Suprapubic skin (tissue), 4 donors: Measurements from ENCODE around the gene MMADHC. TPM values are rescaled to one million over a fixed set of nuclear protein-coding genes. Genes with fewer than 3 reads are reported as not detected.

Experiments
- DNase-seq, 2 donors: peaks; one replicate each; pipeline ENCODE4 v3.0.0-alpha.2; 2019; ENCODE audit warnings: low spot score in 2 of 2
- H3K27ac ChIP-seq: fragments of 200-600 bp; sonication (generic); one replicate; pipeline ENCODE4 v1.5.1; 2019
- H3K27me3 ChIP-seq: fragments of 200-600 bp; sonication (generic); one replicate; pipeline ENCODE4 v1.5.1; 2019
- H3K36me3 ChIP-seq: fragments of 200-600 bp; sonication (generic); one replicate; pipeline ENCODE4 v1.5.1; 2019
- H3K4me1 ChIP-seq: fragments of 200-600 bp; sonication (generic); one replicate; pipeline ENCODE4 v1.5.1; 2019
- H3K4me3 ChIP-seq: fragments of 200-600 bp; sonication (generic); one replicate; pipeline ENCODE4 v1.5.1; 2019; ENCODE audit warnings: mild to moderate bottlenecking
- H3K9me3 ChIP-seq: fragments of 200-600 bp; sonication (generic); one replicate; pipeline ENCODE4 v1.5.1; 2019
- CTCF ChIP-seq, 2 donors: fragments of 200-600 bp in 1 of 2; fragments of 450-650 bp in 1 of 2; sonication (generic) in 1 of 2; IDR thresholded peaks; one replicate each; pipeline ENCODE4 v1.5.1; 2016 to 2019; ENCODE audit warnings: antibody characterized with exemption in 2 of 2, mild to moderate bottlenecking in 1 of 2, moderate library complexity in 1 of 2
- EP300 ChIP-seq: sonication (generic); formaldehyde crosslinking; IDR thresholded peaks from one replicate; pipeline ENCODE4 v1.6.1; 2017; ENCODE audit warnings: antibody characterized with exemption
- POLR2A ChIP-seq, 2 donors: fragments of 450-650 bp; IDR thresholded peaks; one replicate each; pipeline ENCODE4 v1.6.1; 2017; ENCODE audit warnings: antibody characterized with exemption in 2 of 2, mild to moderate bottlenecking in 2 of 2, moderate library complexity in 2 of 2
- POLR2AphosphoS5 ChIP-seq, 3 donors: sonication (generic); formaldehyde crosslinking; IDR thresholded peaks; one replicate each; pipeline ENCODE4 v1.6.1; 2017; ENCODE audit warnings: antibody characterized with exemption in 3 of 3
- WGBS: methylation state at CpG from one replicate; pipeline ENCODE4 v1.1.5; 2018; 5-methylcytosine and 5-hydroxymethylcytosine counted together
- total RNA-seq, 4 donors: library from RNA; depleted of rRNA; stranded (reverse); fragments of >200 nt; gene quantifications; one replicate each; pipeline ENCODE4 v1.1.0, GENCODE V29; 2016

MMADHC gene
- total RNA-seq, 4 donors from 2014 or later = 46.9 to 102 (median 81.5) TPM

GRCh38 chr2:149540138-149540537 is 47.4 kb downstream of the MMADHC start:
- Histone ChIP-seq H3K36me3 (no peaks in the 10 kb centered on the region), H3K9me3 (no peaks in the 10 kb centered on the region), H3K4me1 (no peaks in the 10 kb centered on the region), H3K27ac (no peak overlapping the region), H3K27me3 (no peaks in the 10 kb centered on the region), H3K4me3 (no peak overlapping the region)
- TF ChIP-seq CTCF (IDR thresholded peaks at IDR 0.05) (no peak), EP300 (no peak), POLR2AphosphoS5 (IDR thresholded peaks at IDR 0.05) (no peak), POLR2A (IDR thresholded peaks at IDR 0.05) (no peak)
- DNase-seq = no peak
- WGBS = 93% methylated on average over 5 of the region's 5 CpGs

GRCh38 chr2:149538138-149538833 is 49.3 kb downstream of the MMADHC start:
- H3K27ac ChIP-seq = no peak overlapping the region
- no peak for TF ChIP-seq POLR2AphosphoS5 (IDR thresholded peaks at IDR 0.05)
- TF ChIP-seq CTCF (IDR thresholded peaks at IDR 0.05) = no peak
- TF ChIP-seq EP300 = no peak
- TF ChIP-seq POLR2A (IDR thresholded peaks at IDR 0.05) = no peak
- H3K4me1 ChIP-seq = no peaks in the 10 kb centered on the region
- H3K4me3 ChIP-seq = no peak overlapping the region
- no peaks in the 10 kb centered on the region for H3K9me3 ChIP-seq
- no peaks in the 10 kb centered on the region for H3K36me3 ChIP-seq
- H3K27me3 ChIP-seq = no peaks in the 10 kb centered on the region
- DNase-seq = no peak
- WGBS = 56% methylated on average over 8 of the region's 8 CpGs

GRCh38 chr2:149537092-149537726 is 50.4 kb downstream of the MMADHC start:
- Histone ChIP-seq H3K27ac (no peak overlapping the region), H3K27me3 (no peaks in the 10 kb centered on the region), H3K4me3 (no peak overlapping the region), H3K4me1 (no peaks in the 10 kb centered on the region), H3K9me3 (no peaks in the 10 kb centered on the region), H3K36me3 (no peaks in the 10 kb centered on the region)
- WGBS = 0% methylated on average over 1 of the region's 1 CpG
- DNase-seq = no peak
- TF ChIP-seq POLR2AphosphoS5 (IDR thresholded peaks at IDR 0.05) (no peak), CTCF (IDR thresholded peaks at IDR 0.05) (no peak), EP300 (no peak), POLR2A (IDR thresholded peaks at IDR 0.05) (no peak)

GRCh38 chr2:149536649-149537048 is 50.9 kb downstream of the MMADHC start:
- H3K27me3 ChIP-seq = no peaks in the 10 kb centered on the region
- no peak overlapping the region for H3K27ac ChIP-seq
- no peaks in the 10 kb centered on the region for H3K9me3 ChIP-seq
- DNase-seq = no peak
- H3K4me3 ChIP-seq = no peak overlapping the region
- H3K36me3 ChIP-seq = no peaks in the 10 kb centered on the region
- no peaks in the 10 kb centered on the region for H3K4me1 ChIP-seq
- no peak for TF ChIP-seq EP300
- TF ChIP-seq CTCF (IDR thresholded peaks at IDR 0.05) = no peak
- TF ChIP-seq POLR2A (IDR thresholded peaks at IDR 0.05) = no peak
- TF ChIP-seq POLR2AphosphoS5 (IDR thresholded peaks at IDR 0.05) = no peak

GRCh38 chr2:149534674-149535073 is 52.9 kb downstream of the MMADHC start:
- Histone ChIP-seq H3K36me3 (no peaks in the 10 kb centered on the region), H3K4me1 (no peaks in the 10 kb centered on the region), H3K27me3 (no peaks in the 10 kb centered on the region), H3K27ac (no peak overlapping the region), H3K4me3 (no peak overlapping the region), H3K9me3 (no peaks in the 10 kb centered on the region)
- WGBS = 74% methylated on average over 7 of the region's 7 CpGs
- TF ChIP-seq CTCF (IDR thresholded peaks at IDR 0.05) (no peak), POLR2AphosphoS5 (IDR thresholded peaks at IDR 0.05) (no peak), POLR2A (IDR thresholded peaks at IDR 0.05) (no peak), EP300 (no peak)
- no peak for DNase-seq
